GM21367 (cell line): ENCODE data around the gene CAPN14.

Experiments used
- ATAC-seq: cut with Tn5 transposase; IDR thresholded peaks from one replicate; pipeline ENCODE4 v1.9.1; 2021; ENCODE audit not compliant: unreplicated experiment

The CAPN14 gene, protein sequence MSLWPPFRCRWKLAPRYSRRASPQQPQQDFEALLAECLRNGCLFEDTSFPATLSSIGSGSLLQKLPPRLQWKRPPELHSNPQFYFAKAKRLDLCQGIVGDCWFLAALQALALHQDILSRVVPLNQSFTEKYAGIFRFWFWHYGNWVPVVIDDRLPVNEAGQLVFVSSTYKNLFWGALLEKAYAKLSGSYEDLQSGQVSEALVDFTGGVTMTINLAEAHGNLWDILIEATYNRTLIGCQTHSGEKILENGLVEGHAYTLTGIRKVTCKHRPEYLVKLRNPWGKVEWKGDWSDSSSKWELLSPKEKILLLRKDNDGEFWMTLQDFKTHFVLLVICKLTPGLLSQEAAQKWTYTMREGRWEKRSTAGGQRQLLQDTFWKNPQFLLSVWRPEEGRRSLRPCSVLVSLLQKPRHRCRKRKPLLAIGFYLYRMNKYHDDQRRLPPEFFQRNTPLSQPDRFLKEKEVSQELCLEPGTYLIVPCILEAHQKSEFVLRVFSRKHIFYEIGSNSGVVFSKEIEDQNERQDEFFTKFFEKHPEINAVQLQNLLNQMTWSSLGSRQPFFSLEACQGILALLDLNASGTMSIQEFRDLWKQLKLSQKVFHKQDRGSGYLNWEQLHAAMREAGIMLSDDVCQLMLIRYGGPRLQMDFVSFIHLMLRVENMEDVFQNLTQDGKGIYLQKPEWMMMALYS

DNA sequence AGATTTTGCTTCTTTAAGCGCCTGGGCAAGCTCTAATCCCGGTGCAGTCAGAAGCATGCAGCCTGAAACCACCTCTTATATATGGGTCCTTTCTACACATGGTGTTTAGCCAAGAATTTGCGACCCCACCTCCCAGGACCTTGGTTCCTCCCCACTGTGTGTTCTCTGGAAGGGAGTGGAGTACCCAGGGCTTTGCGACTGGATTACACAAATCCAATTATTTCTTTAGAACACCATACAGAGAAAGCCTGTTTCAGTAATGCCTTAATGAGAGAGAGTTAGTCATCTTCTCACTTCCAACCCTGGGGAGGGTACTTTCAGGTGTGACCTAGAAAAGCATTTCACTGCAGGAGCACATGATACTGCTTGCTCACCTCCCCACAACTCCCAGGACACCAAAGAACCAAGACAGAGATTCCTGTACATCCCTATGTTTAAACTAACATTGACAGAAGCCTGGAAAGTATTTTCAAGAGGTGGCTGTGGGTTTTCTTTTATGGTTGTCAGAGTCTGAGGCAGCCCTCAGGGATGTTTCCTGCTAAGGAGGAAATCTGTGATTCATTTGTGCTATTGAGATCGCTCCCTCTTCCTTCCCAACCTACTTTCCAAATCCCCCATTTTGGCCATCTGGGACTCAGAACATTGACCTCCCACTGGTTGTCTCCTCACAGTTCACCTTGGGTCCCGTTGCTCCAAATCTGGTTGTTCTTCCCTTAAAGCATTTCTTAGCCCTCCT lies at the start of gene CAPN14:
Gene CAPN14 (minus strand): TSS at position 51 of the 736 bp plus-strand sequence. CDS start 12,068 bp downstream, outside the sequence.
- no peak for ATAC-seq

DNA sequence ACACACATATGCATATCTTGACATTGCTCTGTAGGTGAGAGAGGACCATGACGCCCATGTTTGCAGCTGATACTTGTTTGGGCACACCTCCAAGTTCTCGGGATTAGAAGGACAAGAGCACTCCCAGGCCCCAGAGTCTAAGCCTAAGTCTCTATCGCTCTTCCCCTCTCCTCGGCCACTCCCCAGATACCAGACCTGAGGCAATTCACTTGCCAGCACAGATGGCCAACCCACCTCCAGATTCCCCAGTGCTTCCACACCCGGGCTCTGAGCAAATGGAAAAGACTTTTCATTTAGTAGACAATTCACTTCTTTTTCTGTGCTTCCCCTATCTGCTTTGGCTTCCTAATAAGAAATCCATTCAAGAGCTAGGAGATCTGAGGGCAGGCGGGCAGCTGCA lies 49.5 kb upstream of the CAPN14 start:
- ATAC-seq: no peak

DNA sequence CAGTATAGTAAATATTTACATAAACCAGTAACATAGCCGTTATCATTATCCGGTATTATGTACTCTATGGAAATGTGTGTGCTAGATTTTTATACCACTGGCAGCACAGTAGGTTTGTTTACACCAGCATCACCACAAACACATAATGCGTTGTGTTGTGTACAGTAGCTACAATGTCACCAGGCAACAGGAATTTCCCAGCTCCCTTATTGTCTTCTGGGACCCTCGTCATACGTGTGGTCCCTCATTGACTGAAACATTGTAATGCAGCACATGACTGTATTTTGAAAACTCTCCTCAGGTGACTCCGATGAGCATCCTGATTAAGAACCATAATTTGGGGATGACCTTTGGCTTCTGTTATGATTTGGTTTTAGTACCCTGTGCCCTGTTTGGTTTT lies 47.9 kb upstream of the CAPN14 start:
- no peak for ATAC-seq

DNA sequence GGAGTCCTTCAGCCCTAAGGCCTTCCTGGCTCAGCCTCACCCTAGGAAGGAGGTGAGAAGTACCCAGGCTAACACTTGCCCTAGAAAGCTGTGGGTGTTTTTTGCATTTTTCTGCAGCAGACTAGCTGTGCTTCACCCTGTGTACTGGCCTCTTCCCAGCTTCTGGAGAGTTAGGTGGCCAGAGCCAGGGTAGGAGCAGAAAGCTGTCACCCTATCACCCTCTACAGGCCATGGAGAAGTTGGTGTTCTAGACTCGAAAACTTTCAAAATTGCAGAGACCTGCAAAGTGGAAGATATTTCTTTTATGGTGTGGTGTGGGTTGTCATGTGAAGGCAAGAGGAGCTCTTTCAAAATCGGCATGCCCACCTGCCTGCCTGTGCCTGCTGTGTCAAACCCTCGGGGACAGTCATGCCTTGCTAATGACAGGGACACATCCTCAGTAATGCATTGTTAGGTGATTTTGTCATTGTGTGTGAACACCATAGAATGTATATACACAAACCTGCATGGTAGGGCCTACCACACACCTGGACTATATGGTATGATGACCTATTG lies 46.4 kb upstream of the CAPN14 start:
- ATAC-seq: no peak

DNA sequence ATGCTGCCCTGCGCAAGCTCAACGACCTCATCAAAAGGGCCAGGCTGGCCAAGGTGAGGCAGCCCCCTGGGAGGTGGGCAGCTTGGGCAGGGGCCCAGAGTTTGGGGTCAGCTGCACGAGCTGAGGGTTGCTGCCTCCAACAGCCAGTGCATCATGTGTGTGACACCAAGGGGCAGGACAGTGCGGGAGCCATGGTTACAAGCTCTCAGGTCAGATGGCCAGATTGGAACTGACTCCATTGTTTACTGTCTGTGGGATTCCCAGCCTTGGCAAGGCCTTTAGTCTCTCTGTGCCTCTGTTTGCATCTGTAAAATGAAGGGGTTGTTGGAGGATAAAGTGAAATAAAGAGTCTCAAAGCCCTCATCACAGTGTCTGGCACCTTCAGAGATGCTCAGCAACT lies 43.6 kb upstream of the CAPN14 start:
- no peak for ATAC-seq

DNA sequence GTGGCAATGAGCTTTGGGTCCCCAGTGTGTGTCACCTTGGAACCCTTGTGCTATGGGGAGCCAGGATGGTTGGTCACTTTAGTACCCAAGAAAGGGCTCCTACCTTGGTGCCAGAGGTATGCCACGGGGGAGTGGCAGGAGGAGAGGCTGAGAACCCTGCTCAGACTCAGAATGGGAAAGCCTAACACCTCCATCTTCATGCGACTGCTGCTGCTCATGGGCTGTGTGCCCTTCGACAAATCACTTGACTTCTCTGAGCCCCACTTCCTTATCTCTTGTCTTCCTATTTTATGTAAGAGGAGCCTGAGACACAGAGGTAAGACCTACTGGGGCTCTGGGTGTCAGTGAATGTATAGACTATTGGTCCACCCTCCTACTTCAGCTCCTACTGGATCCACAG lies 41.8 kb upstream of the CAPN14 start:
- ATAC-seq: no peak

DNA sequence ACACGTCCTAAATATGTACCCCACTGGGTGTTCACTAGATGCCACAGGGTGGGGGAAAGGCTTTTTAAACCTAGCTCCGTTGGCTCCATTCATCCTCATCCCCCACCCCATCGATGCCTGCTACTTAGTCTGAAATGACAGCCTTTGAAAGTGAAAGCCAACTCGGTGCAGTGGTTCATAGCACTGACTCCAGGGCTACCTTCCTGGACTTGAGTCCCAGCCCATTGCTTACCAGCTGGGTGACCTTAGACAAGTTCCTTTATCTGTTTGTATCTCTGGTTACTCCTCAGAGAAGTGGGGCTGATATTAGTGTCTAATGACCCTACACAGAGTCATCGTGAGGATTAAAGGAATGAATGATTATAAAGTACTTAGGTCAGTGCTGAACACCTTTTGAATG lies 41.0 kb upstream of the CAPN14 start:
- peak; percentile 42 for ATAC-seq

DNA sequence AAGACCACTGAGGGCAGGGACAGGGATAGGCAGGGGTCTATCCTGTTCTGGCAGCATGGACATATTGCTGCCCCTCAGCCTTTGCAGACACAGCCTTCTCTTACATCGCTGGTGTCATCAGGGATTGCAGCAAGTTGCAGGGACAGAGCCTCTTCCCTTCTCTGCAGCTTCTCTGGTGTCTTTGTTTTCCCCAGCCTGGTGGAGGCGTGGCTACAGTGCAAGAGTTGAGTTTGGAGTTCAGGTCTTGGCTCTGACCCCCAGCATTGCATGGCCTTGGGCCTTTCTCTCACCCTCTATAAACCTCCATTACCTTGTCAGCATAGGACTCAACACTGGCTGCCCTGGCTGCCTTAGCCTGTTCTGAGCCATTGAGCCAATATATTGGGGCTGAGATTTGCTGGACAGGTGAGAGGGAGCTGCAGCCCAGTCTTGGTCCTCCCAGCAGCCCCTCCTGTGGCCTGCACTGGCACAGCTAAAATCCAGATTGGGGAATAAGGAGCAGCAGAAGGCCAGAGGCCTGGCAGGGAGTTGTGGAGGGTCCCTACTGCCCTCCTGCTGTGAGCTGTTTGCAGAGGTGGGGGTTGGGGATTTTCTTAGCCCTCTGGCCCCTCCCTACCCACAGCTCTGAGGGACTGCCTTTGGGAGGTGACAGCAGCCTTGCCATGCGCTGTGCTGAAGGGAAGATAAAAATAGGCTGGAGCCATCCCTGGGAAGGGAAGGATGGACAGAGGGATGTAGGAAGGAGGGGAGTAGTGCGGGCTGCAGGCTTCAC lies 39.5 kb upstream of the CAPN14 start:
- no peak for ATAC-seq

DNA sequence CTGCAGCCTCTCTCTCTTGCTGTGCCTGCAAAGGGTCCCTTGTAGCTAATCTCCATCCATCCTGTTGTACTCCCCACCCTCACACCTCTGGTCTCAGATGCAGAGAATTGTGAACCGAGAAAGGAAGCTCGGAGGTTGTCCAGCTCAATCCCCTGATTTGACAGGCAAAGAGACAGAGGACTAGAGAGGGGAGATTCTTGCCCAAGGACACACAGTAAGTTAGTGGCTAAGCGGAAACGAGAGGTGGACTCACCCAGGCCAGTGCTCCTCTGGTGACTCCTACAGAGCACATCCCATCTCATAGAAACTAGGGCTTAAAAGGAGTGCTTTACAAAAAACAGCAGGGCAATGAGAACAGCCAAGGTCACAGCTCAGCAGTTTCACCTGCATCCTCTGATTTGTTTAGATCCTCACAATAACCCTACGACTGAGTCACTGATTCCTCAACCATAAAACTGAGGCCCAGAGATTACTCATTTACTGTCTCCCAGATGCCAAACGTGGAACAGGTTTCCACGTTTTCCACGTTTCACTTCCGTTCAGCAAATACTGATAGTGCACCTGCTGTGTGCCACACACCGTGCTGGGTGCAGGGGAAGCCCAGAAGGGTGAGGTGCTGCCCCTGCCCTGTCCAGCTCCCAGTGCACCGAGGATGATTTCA lies 38.7 kb upstream of the CAPN14 start:
- ATAC-seq: peak; percentile 62

DNA sequence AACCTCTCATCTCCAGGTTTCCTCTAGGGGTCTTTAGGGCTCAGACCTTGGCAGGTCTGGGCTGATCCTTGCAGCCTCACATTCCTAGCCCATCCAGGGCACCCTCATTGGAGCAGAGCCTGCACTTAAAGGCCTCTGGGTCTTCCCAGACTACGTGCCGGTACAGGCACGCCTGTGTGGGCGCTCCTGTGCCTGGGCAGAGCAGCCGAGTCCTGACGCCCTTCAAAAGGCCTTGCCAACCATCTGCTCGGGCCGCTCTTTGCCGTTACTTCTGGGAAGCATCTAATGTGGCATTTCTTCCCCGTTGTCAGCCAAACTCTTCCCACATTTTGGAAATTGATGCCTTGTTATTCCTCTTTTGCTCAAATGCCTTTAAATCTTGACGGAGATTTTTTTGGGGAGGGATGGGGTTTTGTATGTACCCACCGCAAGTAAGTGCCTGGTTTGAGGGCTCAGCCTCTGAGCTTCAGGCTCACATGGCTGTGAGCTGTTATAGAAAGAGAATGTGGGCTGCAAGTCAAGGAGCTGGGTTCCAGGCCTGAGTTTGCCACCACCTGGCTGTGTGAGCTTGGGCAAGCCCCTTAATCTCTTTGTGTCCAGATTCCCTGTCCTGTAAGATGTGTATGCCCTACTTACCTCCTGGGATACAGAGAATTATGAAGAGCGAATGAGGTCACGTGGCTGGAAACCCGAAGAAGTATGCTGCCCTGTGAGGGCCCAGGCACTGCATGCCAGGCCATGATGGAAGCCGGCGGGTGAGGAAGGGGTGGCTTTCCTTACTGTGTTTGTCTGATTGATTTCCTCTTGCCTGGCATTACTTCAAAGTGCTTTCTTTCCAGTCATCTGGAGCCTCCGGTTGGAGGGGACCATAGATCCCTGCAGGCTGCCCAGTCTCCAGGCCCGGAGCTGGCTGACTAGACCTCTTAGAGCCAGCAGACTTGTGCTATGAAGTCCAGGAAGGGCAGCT lies 37.2 kb upstream of the CAPN14 start:
- no peak for ATAC-seq

DNA sequence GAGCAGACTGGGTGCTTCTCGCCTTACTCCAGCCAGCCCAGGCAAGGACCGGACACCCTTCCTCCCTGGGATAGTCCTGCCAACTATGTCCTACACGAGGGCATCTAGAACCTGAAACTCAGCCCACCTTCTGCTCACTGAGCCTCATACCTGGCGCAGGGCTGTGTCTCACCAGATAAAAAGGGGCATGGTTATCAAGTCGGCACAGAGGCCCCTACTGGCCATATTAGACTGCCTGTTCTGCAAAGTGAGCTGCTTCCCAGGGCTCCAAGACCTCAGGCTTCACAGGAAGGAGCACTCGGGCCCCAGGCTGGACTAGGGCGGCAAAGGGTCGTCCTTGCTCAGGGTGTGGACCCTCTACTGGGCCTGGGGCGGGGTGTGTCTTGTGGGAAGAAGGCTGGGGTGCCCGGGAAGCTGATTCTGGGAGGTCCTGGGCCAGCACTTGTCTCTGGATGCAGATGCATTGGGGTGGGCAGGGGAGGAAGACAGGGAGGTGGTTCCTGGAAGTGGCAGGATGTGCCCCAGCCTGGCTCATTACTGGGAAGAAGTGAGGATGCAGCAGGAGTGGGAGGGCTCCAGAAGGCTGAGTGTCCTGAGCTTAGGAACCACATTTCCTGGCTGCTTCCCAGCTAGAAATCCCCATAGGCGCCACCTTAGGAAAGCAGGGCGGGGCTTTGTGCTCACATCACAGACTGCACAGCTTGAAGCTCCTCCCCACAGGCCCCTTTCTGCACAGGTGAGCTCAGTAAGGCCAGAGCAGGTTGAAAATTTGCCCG lies 36.2 kb upstream of the CAPN14 start:
- ATAC-seq: no peak

DNA sequence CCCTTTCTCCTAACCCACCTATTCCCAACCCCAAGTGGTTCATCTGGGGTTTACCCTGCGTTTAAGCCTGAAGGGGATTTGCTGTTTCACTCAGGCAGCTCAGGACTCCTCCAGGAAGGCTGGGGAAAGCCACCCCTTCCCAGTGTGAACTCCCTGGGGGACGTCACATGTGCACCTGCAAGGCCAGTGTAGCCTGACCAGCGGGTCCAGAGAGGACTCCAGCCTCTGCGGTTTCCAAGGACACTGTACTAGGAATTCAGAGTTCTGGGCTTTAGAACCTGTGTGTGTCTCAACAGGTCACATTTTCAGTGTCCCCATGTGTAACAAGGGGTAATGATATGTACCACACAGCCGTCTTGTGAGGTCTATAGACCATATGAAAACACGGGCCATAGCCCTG lies 34.5 kb upstream of the CAPN14 start:
- ATAC-seq: no peak

DNA sequence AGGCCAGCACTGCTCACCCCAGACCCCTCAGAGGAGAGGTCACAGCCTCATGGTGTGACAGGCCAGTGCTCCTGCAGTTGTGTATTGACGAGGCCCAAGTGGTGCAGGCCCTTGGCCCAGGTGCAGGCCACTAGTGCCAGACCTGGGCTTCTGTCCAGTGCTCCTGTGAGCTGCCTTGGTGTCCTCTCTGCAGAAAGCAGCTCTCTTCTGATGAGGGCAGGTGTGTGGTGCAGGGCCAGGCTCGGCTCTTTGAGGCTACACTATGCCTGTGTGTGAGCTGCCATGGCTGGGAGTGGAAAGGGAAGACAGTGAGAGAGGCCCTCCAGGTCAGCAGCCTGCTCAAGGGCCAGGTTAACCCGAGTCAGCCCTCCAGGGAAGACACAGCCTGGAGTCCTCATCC lies 33.7 kb upstream of the CAPN14 start:
- ATAC-seq: no peak

DNA sequence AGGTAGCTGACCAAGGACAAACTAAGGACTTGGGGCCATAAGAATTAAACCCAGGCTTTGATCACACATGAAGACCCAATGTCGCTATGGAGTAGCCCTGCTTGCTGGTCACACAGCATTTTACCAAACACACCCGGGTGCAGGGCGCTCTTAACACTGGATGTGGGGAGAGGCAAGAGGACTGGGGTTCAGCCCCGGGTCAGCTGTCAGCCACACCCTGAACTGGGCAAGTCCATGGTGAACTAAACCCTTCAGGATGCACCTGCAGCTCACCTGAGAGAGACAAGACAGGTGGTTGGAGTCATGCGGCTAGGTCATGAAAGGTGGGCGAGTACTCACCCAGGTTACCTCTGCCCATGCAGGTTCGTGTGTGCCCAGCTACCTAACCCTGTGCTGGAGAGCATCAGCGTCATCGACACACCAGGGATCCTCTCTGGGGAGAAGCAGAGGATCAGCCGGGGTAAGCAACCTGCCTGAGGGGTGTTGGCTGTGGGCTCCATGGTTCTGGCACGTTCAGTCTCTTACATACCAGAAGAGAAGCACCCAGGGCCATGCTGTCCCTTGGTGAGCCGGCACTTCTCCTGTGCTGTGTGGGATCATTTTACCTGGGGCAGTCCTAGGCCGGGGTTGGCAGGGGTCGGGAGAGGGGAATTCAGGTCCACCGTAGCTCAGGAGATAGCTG lies 31.8 kb upstream of the CAPN14 start:
- ATAC-seq: no peak

DNA sequence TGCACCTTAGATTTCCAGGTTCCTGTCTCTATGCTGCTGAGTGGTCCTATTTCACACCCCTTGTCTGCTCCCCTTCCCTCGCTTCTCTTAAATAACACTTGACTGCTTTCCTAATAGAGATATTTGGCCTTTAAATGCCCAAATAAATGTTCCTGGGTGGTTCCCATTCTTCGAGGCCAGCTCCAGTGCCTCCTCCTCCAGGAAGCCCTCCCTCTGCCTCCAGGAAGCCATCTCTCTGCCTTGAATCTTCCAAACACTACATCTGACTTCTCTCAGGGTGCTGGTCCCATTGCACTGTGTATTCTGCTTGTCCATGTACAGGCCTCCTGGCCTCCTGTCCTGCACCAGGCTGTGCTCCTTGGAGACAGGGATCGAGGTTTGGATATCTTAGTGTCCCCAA lies 30.8 kb upstream of the CAPN14 start:
- ATAC-seq: no peak

DNA sequence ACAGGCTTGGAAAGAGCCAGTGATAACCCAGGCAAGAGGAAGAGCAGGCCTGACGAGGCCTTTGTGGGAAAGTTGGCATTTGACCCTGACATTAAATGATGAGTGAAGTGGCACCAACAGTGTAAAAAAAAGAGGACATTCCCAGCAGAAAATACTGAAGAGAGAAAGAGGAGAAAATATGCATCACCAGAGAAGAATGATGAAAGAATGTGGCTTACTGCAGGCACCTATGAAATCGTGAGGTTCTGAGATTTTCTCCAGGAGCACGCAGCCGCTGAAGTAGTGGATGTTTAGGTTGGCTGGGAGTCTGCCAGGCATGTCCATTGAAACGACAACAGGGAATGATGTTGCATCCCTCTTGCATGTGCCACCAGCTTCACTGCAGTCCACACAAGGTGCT lies 30.4 kb upstream of the CAPN14 start:
- no peak for ATAC-seq

DNA sequence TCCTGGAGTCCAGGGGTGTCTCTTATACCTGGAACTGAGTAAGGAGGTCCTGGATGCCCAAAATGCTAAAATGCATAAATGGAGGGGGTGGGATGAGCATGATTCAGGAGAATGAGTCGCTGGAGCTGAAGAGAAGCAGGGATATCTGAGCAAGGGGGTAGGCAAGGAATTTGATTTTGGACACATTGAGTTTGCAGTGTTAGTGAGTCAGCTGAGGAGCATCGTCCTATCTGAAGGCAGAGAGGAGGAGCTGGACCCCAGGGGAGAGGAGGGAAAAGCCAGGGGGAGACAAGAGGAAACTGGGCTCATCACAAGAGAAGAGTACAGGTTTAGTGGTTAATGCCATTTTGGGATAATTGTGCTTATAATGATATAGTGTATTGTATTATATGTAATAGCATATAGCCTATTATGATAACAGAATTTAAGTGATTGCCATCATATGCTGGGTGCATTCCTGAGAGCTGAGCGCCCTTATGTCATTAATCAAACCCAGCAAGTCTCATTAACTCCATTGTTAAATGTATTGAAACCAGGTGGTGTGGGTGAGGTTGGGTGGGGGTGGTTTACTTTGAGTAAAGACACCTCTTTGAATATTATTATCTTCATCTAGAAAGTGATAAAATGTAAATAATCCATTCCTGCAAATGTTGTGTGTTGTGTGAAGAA lies 29.0 kb upstream of the CAPN14 start:
- ATAC-seq: no peak
